Transverse colon (tissue), 4 donors: Measurements from ENCODE around the gene AGPAT1. TPM values are rescaled to one million over a fixed set of nuclear protein-coding genes. Genes with fewer than 3 reads are reported as not detected.
"Not testable (repeated sequence)": the region's sequence is repeated elsewhere in the genome, so short reads cannot be mapped to it uniquely, and the experiment has no call there.

Experiments used
- DNase-seq: peaks from one replicate; pipeline ENCODE4 v3.0.0-alpha.2; 2019
- H3K27ac ChIP-seq, 4 donors: fragments of 200-600 bp; sonication (generic); 2 replicates each; pipeline ENCODE4 v1.5.1; 2016 to 2018; ENCODE audit warnings: inconsistent platforms in 4 of 4
- H3K27me3 ChIP-seq: fragments of 200-600 bp; sonication (generic); 2 replicates; pipeline ENCODE4 v1.5.1; 2017; ENCODE audit warnings: inconsistent platforms
- H3K36me3 ChIP-seq, 4 donors: fragments of 200-600 bp; sonication (generic); 2 replicates each; pipeline ENCODE4 v1.5.1; 2017 to 2019; ENCODE audit warnings: inconsistent platforms in 4 of 4
- H3K4me1 ChIP-seq, 4 donors: fragments of 200-600 bp; sonication (generic); 2 replicates each; pipeline ENCODE4 v1.5.1; 2017 to 2020; ENCODE audit warnings: inconsistent platforms in 4 of 4
- H3K4me3 ChIP-seq, 4 donors: fragments of 200-600 bp; sonication (generic); 1 replicate in 1 of 4; 2 replicates in 3 of 4; pipeline versions ENCODE4 v1.5.1 to v1.6.1; 2017 to 2019; ENCODE audit warnings: inconsistent platforms in 4 of 4
- H3K9me3 ChIP-seq, 2 donors: fragments of 200-600 bp; sonication (generic); 2 replicates each; pipeline ENCODE4 v1.5.1; 2017 to 2019; ENCODE audit warnings: inconsistent platforms in 2 of 2
- EP300 ChIP-seq: sonication (generic); formaldehyde crosslinking; IDR thresholded peaks from one replicate; pipeline ENCODE4 v1.6.1; 2017; ENCODE audit warnings: antibody characterized with exemption, low read depth
- POLR2A ChIP-seq: fragments of 450-650 bp; IDR thresholded peaks from one replicate; pipeline ENCODE4 v1.6.1; 2016; ENCODE audit warnings: antibody characterized with exemption, mild to moderate bottlenecking, moderate library complexity
- POLR2AphosphoS5 ChIP-seq, 3 donors: sonication (generic); formaldehyde crosslinking; IDR thresholded peaks; one replicate each; pipeline ENCODE4 v1.6.1; 2016; ENCODE audit warnings: antibody characterized with exemption in 3 of 3
- WGBS, 2 donors: methylation state at CpG; one replicate each; pipeline ENCODE4 v1.1.5; 2018; ENCODE audit warnings: low coverage in 1 of 2; 5-methylcytosine and 5-hydroxymethylcytosine counted together
- in situ Hi-C, 4 donors: fragments of 200-750 bp; cut with MboI; loops; one replicate each; pipeline versions ENCODE4 v1.15.0 to v1.15.1; 2017; ENCODE audit warnings: low sequenced_read_pairs in 3 of 4, low pct_ligation_motif_present in 1 of 4, low pct_unique_long_range_greater_than_20kb in 1 of 4
- intact Hi-C: fragments of 100-400 bp; cut with DNase I; formaldehyde crosslinking; loops from one replicate; pipeline ENCODE4 v1.15.1; 2023; ENCODE audit warnings: low total_unique reads
- total RNA-seq, 4 donors: library from RNA; depleted of rRNA; stranded (reverse); fragments of >200 nt; gene quantifications; one replicate each; pipeline ENCODE4 v1.1.0, GENCODE V29; 2016
- TF ChIP-seq, protein P1 (sequence below), 5 experiments: fragments of 200-600 bp in 3 of 5; fragments of 450-650 bp in 2 of 5; sonication (generic) in 3 of 5; IDR thresholded peaks; 1 replicate in 2 of 5; 2 replicates in 3 of 5; pipeline ENCODE4 v1.5.1; 2016 to 2017; ENCODE audit warnings: antibody characterized with exemption in 5 of 5, inconsistent platforms in 3 of 5, mild to moderate bottlenecking in 2 of 5, moderate library complexity in 1 of 5

Gene AGPAT1
- total RNA-seq, 4 donors from 2014 or later: 17.9 to 67.2 (median 50.1) TPM

DNA sequence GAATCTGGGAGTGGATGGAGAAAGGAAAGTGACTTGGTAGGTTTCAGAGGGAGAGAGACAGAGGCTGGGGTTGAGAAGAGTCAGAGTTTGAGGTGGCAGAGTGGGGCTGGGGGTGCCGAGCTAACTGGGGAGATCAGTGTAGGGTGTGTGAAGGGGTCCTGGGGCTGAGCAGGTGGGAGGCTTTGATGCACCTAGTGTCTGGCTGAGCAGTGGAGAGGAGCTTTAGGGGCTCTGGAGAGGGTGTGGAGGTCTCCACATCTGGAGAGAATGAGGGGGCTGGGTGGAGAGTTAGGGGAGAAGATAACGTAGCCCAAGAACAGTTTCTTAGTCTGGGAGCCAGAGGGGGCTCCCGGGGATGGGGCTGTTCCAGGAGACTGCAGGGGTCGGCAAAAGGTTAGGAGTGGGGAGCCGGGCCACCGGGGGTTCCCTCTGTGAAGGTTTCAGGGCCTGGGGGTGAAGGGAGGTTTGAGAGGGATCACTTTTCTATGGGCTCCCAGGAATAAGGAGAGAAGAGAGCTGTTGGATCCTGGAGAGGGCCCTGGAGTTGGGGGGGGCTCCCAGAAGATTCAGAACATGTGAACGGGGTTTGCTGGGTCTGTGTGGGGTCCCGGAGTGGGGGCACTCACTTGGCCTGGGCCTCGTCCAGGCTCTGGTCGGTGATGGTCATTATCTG is 13.3 kb upstream of the AGPAT1 start:
- in situ Hi-C loops: no loop called here
- Histone ChIP-seq H3K36me3 (peaks cover 0 to 7% (median 0%) of the 10 kb centered on the region in 4 donors), H3K27me3 (no peaks in the 10 kb centered on the region), H3K27ac (peak overlapping the region; percentile 92 to 98 (median 98)), H3K4me1 (peaks cover 16 to 61% (median 42%) of the 10 kb centered on the region in 4 donors), H3K4me3 (peak overlapping the region; percentile 77 to 95 (median 86)), H3K9me3 (no peaks in the 10 kb centered on the region)
- 2 to 6% methylated on average over 3 to 10 of the region's 10 CpGs for WGBS, 2 donors
- intact Hi-C loops: no loop called here
- TF ChIP-seq POLR2A: no peak
- TF ChIP-seq, protein P1, sequence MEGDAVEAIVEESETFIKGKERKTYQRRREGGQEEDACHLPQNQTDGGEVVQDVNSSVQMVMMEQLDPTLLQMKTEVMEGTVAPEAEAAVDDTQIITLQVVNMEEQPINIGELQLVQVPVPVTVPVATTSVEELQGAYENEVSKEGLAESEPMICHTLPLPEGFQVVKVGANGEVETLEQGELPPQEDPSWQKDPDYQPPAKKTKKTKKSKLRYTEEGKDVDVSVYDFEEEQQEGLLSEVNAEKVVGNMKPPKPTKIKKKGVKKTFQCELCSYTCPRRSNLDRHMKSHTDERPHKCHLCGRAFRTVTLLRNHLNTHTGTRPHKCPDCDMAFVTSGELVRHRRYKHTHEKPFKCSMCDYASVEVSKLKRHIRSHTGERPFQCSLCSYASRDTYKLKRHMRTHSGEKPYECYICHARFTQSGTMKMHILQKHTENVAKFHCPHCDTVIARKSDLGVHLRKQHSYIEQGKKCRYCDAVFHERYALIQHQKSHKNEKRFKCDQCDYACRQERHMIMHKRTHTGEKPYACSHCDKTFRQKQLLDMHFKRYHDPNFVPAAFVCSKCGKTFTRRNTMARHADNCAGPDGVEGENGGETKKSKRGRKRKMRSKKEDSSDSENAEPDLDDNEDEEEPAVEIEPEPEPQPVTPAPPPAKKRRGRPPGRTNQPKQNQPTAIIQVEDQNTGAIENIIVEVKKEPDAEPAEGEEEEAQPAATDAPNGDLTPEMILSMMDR (IDR thresholded peaks at IDR 0.05): no peak
- no peak for TF ChIP-seq EP300
- no peak for TF ChIP-seq POLR2AphosphoS5 (IDR thresholded peaks at IDR 0.05)
- no peak for DNase-seq

GRCh38 chr6:32188381-32189068 is 12.6 kb upstream of the AGPAT1 start:
- 22 to 27% methylated on average over 4 to 13 of the region's 13 CpGs for WGBS, 2 donors
- in situ Hi-C loops: no loop called here
- Histone ChIP-seq H3K4me3 (peak overlapping the region; percentile 77 to 95 (median 86)), H3K27ac (peak overlapping the region; percentile 92 to 98 (median 98)), H3K27me3 (no peaks in the 10 kb centered on the region), H3K4me1 (peaks cover 16 to 61% (median 42%) of the 10 kb centered on the region in 4 donors), H3K36me3 (peaks cover 0 to 7% (median under 1%) of the 10 kb centered on the region in 4 donors), H3K9me3 (no peaks in the 10 kb centered on the region)
- TF ChIP-seq POLR2AphosphoS5 (IDR thresholded peaks at IDR 0.05): no peak
- TF ChIP-seq, protein P1 (IDR thresholded peaks at IDR 0.05): no peak
- no peak for TF ChIP-seq POLR2A
- TF ChIP-seq EP300: no peak
- DNase-seq: no peak
- intact Hi-C loops: no loop called here

DNA sequence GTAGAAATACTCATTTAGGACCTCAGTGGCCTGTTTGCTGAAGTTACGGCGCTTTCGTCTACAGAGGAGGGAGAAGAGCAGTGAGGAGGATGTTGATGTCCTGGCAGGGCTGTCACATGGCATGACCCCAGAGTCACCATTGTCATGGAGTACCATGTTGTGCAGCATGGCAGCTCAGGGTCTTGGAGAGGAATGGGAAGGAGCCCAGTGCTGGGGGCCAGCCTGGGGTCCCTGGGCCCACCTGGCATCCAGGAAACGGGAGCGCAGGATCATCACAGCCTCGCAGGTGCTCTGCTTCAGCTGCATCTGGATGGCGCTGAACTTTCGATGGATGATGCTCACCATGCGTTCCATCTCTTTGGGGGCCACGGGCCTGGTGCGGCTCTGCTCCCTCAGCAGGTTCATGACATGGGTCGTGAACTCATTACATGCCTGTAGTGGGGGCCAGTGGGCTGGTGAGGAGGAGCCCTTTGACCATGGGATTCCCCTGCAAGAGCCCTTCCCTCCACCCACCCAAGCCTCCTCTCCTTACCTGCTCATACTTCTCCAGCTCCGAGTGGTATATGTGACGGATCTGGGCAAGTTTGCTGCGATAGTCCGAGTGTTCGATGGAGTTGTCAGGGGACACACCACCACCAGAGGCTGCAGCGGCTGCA is 12.0 kb upstream of the AGPAT1 start:
- intact Hi-C loops, DNase-seq, H3K9me3 ChIP-seq, in situ Hi-C loops, H3K27me3 ChIP-seq, H3K36me3 ChIP-seq: not testable (repeated sequence)
- Histone ChIP-seq H3K4me1 (peaks cover 16 to 54% (median 42%) of the 10 kb centered on the region in 4 donors), H3K4me3 (peak overlapping the region in 1 of 4 donors; percentile 95), H3K27ac (peak overlapping the region; percentile 92 to 98 (median 98))
- 87% methylated on average over 18 of the region's 18 CpGs; no CpG with 5 or more reads in 1 of the 2 donors for WGBS, 2 donors

DNA sequence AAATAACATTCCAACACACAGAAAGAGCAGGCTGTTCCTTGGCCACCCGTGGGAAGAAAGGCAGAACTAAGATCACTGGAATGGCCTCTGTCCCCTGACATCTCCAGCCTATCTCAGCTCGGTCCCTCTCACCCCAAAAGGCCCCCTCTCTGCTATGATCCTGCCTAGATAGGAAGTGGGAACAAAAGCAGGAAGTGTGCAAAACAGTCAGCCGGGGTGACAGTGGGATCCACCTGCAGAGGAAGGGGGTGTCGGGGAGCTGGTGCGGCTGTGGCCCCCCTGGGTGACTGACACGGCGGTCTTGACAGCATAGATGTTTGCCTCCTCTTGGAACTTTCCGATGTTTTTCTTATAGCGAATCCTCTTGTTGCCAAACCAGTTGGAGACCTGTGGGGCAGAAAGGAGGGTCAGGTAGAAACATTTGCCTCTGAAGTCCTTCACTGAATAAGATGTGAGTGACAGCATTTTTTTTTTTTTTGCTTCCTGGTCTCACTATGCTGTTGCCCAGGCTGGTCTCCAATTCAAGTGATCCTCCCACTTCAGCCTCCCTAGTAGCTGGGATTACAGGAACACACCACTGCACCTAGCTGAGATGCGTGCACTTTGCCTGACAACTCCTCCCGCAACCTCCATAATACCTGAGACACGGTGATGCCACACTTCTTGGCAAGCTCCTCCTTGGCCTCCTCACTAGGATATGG is 11.3 kb upstream of the AGPAT1 start:
- 60 to 72% methylated on average over 1 to 12 of the region's 12 CpGs for WGBS, 2 donors
- Histone ChIP-seq H3K4me3 (no peak overlapping the region), H3K9me3 (no peaks in the 10 kb centered on the region), H3K27ac (peak overlapping the region; percentile 75 to 98 (median 94)), H3K36me3 (peaks cover 0 to 7% (median 2%) of the 10 kb centered on the region in 4 donors), H3K27me3 (no peaks in the 10 kb centered on the region), H3K4me1 (peaks cover 14 to 48% (median 35%) of the 10 kb centered on the region in 4 donors)
- intact Hi-C loops (no loop called here), in situ Hi-C loops (no loop called here)
- no peak for DNase-seq
- TF ChIP-seq, protein P1 (IDR thresholded peaks at IDR 0.05): no peak
- no peak for TF ChIP-seq POLR2A
- no peak for TF ChIP-seq EP300
- no peak for TF ChIP-seq POLR2AphosphoS5 (IDR thresholded peaks at IDR 0.05)

- H3K27me3 ChIP-seq, H3K36me3 ChIP-seq, DNase-seq, intact Hi-C loops, in situ Hi-C loops, H3K9me3 ChIP-seq, H3K4me3 ChIP-seq: not testable (repeated sequence)
- Histone ChIP-seq H3K4me1 (peaks cover 10 to 52% (median 33%) of the 10 kb centered on the region in 4 donors), H3K27ac (peak overlapping the region; percentile 75 to 98 (median 94))
- 65 to 73% methylated on average over 4 to 10 of the region's 10 CpGs for WGBS, 2 donors
Observed at GRCh38 chr6:32186151-32186840, 10.4 kb upstream of the AGPAT1 start.
